Measurements from ENCODE around the gene ARHGAP19. TPM values are rescaled to one million over a fixed set of nuclear protein-coding genes. Genes with fewer than 3 reads are reported as not detected.

The ARHGAP19 gene
- total and polyA plus RNA-seq, 3 experiments from 2014 or later = 8.9 to 26.5 (median 23.3) TPM

DNA sequence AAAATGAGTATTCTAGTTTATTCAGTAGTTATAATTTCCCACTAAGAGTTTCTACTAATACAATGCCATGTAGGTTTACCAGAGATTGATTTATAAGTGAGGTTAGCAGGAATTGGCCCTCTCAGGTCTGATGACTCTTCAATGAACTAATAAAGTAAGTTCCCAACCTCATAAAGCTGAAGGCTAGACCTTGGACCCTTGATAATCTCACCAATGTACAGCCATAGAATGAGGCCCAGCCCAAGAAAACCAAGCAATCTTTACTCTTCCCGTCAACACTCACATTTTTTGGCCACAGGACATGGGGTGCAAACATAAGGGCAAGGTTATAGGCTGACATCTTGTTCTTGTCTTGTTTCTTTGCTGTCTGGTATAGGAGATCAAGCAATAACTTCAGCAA is 33.3 kb downstream of the ARHGAP19 start:
- H3K9me3 Mint-ChIP-seq = no peaks in the 10 kb centered on the region
- Histone ChIP-seq H3K9me3 (ENCODE audit: low read length) (no peaks in the 10 kb centered on the region), H3K27me3 (ENCODE audit: insufficient read depth, low read length, poor library complexity, severe bottlenecking) (no peaks in the 10 kb centered on the region), H3K4me3 (ENCODE audit: low read length) (no peak overlapping the region), H3K27ac (ENCODE audit: low read depth, low read length) (no peak overlapping the region), H3K36me3 (ENCODE audit: insufficient read depth, low read length) (no peaks in the 10 kb centered on the region), H3K4me1 (ENCODE audit: insufficient read depth, low read length) (no peaks in the 10 kb centered on the region)
- DNase-seq = no peak
- no peaks in the 10 kb centered on the region for H3K27me3 Mint-ChIP-seq
- ChIA-PET POLR2A (no interaction called here), CTCF (no interaction called here)
- peaks cover 7 to 66% (median 23%) of the 10 kb centered on the region in 3 donors for H3K36me3 Mint-ChIP-seq
- peaks cover 0 to 4% (median 0%) of the 10 kb centered on the region in 3 donors for H3K4me1 Mint-ChIP-seq
- H3K27ac Mint-ChIP-seq = peak overlapping the region in 1 of 8 donors; percentile 66
- no peak overlapping the region for H3K4me3 Mint-ChIP-seq

DNA sequence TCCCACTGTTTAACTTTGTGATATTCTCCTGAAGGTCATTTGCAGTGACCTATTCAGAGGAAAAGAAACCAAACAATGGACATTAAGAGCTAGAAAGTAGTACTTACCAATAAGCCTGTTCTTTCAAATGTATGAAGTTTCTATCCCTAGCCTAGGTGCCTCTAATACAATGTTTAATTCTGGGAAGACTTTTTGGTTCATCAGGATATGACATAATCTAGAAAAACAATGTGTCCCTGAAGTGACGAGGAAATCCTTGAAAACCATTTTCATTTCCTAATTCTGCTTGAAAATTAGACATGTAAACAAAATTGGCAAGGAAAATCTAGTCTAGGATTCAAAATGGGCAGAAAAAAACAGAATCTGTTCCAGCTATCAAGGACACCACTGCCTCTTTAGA is 36.1 kb downstream of the ARHGAP19 start:
- H3K9me3 Mint-ChIP-seq = no peaks in the 10 kb centered on the region
- peak overlapping the region in 1 of 8 donors; percentile 53 for H3K27ac Mint-ChIP-seq
- H3K36me3 Mint-ChIP-seq = peaks cover 19 to 65% (median 21%) of the 10 kb centered on the region in 3 donors
- Histone ChIP-seq H3K36me3 (ENCODE audit: insufficient read depth, low read length) (no peaks in the 10 kb centered on the region), H3K4me1 (ENCODE audit: insufficient read depth, low read length) (no peaks in the 10 kb centered on the region), H3K27me3 (ENCODE audit: insufficient read depth, low read length, poor library complexity, severe bottlenecking) (no peaks in the 10 kb centered on the region), H3K9me3 (ENCODE audit: low read length) (no peaks in the 10 kb centered on the region), H3K27ac (ENCODE audit: low read depth, low read length) (no peak overlapping the region), H3K4me3 (ENCODE audit: low read length) (no peak overlapping the region)
- DNase-seq = no peak
- H3K4me3 Mint-ChIP-seq = no peak overlapping the region
- H3K4me1 Mint-ChIP-seq = no peaks in the 10 kb centered on the region
- CTCF ChIA-PET = no interaction called here
- no peaks in the 10 kb centered on the region for H3K27me3 Mint-ChIP-seq
- POLR2A ChIA-PET = no interaction called here

DNA sequence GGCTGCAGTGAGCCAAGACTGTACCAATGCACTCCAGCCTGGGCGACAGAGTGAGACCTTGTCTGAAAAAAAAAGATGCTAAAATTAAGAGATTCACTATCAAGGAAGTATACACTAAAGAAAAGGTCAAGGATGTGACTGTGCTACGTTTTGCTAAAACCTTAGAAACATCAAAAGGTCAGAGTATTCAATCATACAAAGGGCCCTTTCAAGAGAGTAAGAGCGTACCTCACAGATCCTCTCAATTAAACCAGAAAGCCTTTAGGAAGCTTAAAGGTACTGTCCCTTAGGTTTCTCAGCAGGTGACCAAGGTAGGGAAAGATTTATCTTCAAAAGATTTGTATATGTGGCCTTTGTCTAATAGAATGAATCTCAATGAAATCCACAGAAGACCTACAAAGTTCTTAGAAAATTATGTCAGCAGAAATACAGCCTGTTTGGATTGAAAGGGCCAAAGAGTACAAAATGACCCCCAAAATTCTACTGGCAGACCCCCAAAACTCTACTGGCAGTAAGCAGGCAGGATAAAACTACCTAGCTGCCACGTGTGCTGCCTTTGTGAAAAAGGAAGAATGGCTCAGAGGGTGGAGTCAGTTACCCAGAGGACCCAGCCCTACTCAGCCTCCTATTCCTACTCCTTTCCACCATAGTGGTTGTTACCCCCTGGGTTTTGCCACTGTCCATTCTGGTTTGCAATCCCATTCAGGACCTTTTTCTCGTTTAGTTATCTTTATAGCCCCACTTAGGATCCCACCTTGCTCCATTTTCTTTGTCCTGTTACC is 36.7 kb downstream of the ARHGAP19 start:
- Histone ChIP-seq H3K9me3 (ENCODE audit: low read length) (no peaks in the 10 kb centered on the region), H3K27me3 (ENCODE audit: insufficient read depth, low read length, poor library complexity, severe bottlenecking) (no peaks in the 10 kb centered on the region), H3K27ac (ENCODE audit: low read depth, low read length) (no peak overlapping the region), H3K36me3 (ENCODE audit: insufficient read depth, low read length) (no peaks in the 10 kb centered on the region), H3K4me1 (ENCODE audit: insufficient read depth, low read length) (no peaks in the 10 kb centered on the region), H3K4me3 (ENCODE audit: low read length) (no peak overlapping the region)
- no peak for DNase-seq
- H3K4me1 Mint-ChIP-seq = no peaks in the 10 kb centered on the region
- H3K27ac Mint-ChIP-seq = peak overlapping the region in 2 of 8 donors; percentile 53 to 60
- no peak overlapping the region for H3K4me3 Mint-ChIP-seq
- peaks cover 19 to 61% (median 21%) of the 10 kb centered on the region in 3 donors for H3K36me3 Mint-ChIP-seq
- no peaks in the 10 kb centered on the region for H3K9me3 Mint-ChIP-seq
- ChIA-PET POLR2A (no interaction called here), CTCF (no interaction called here)
- no peaks in the 10 kb centered on the region for H3K27me3 Mint-ChIP-seq

DNA sequence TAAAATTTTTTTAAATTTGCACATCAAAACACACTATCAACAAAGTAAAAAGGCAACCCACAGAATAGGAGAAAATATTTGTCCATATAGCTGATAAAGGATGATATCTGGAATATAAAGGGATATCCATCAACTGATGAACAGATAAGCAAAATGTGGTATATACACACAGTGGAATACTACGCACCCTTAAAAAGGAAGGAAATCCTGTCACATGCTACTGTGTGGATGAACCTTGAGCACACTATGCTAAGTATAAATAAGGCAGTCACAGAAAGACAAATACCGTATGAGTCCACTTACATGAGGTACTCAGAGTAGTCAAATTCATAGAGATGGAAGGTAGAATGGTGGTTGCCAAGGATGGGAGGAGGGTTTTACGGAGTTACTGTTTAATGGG is 37.7 kb downstream of the ARHGAP19 start:
- Histone ChIP-seq H3K9me3 (ENCODE audit: low read length) (no peaks in the 10 kb centered on the region), H3K36me3 (ENCODE audit: insufficient read depth, low read length) (no peaks in the 10 kb centered on the region), H3K4me1 (ENCODE audit: insufficient read depth, low read length) (no peaks in the 10 kb centered on the region), H3K4me3 (ENCODE audit: low read length) (no peak overlapping the region), H3K27ac (ENCODE audit: low read depth, low read length) (no peak overlapping the region), H3K27me3 (ENCODE audit: insufficient read depth, low read length, poor library complexity, severe bottlenecking) (no peaks in the 10 kb centered on the region)
- DNase-seq = no peak
- Mint-ChIP-seq H3K27ac (no peak overlapping the region), H3K4me3 (no peak overlapping the region), H3K4me1 (no peaks in the 10 kb centered on the region), H3K9me3 (no peaks in the 10 kb centered on the region), H3K36me3 (peaks cover 19 to 64% (median 21%) of the 10 kb centered on the region in 3 donors), H3K27me3 (no peaks in the 10 kb centered on the region)
- ChIA-PET CTCF (no interaction called here), POLR2A (no interaction called here)

DNA sequence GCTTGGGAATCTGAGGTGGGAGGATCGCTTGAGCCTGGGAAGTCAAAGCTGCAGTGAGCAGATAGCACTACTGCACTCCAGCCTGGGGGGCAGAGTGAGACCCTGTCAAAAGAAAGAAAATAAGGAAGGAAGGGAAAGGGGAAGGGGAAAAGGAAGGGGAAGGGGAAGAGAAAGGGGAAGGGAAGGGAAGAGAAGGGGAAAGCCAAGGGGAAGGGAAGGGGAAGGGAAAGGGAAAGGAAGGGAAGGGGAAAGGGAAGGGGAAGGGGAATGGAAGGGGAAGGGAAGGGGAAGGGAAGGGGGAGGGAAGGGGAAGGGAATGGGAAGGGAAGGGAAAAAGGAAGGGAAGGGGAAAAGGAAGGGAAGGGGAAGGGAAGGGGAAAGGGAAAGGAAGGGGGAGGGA is 41.5 kb downstream of the ARHGAP19 start:
- ChIA-PET POLR2A (no interaction called here), CTCF (no interaction called here)
- no peaks in the 10 kb centered on the region for H3K9me3 ChIP-seq (ENCODE audit: low read length)
- H3K27me3 ChIP-seq (ENCODE audit: insufficient read depth, low read length, poor library complexity, severe bottlenecking) = no peaks in the 10 kb centered on the region
- H3K27ac Mint-ChIP-seq = no peak overlapping the region
- H3K4me3 ChIP-seq (ENCODE audit: low read length) = no peak overlapping the region
- peaks cover 21 to 58% (median 23%) of the 10 kb centered on the region in 3 donors for H3K36me3 Mint-ChIP-seq
- no peaks in the 10 kb centered on the region for H3K4me1 Mint-ChIP-seq
- H3K9me3 Mint-ChIP-seq = no peaks in the 10 kb centered on the region
- no peaks in the 10 kb centered on the region for H3K4me1 ChIP-seq (ENCODE audit: insufficient read depth, low read length)
- no peaks in the 10 kb centered on the region for H3K27me3 Mint-ChIP-seq
- no peaks in the 10 kb centered on the region for H3K36me3 ChIP-seq (ENCODE audit: insufficient read depth, low read length)
- DNase-seq = no peak
- H3K4me3 Mint-ChIP-seq = no peak overlapping the region
- no peak overlapping the region for H3K27ac ChIP-seq (ENCODE audit: low read depth, low read length)

DNA sequence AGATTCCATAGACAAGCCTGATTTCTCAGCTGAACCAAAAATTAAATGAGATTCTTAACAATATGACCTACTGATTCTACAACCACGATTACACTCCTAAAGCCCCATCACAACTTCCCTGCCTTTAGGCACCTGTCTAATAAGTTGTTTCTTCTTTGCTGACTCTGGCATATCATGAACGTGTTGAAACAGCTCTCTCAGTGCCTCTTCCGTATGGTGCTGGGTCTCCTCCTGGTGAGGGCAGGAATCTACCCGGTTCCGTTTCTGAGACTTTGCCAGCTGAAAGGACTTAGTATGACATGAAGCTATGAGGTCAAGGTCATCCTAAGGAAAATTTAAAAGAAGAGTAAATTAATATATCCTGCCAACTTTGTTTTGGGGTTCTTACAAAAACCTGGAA is 48.6 kb downstream of the ARHGAP19 start:
- H3K9me3 Mint-ChIP-seq = no peaks in the 10 kb centered on the region
- ChIA-PET CTCF (no interaction called here), POLR2A (no interaction called here)
- Histone ChIP-seq H3K27me3 (ENCODE audit: insufficient read depth, low read length, poor library complexity, severe bottlenecking) (no peaks in the 10 kb centered on the region), H3K4me1 (ENCODE audit: insufficient read depth, low read length) (no peaks in the 10 kb centered on the region), H3K4me3 (ENCODE audit: low read length) (no peak overlapping the region), H3K9me3 (ENCODE audit: low read length) (no peaks in the 10 kb centered on the region), H3K27ac (ENCODE audit: low read depth, low read length) (no peak overlapping the region), H3K36me3 (ENCODE audit: insufficient read depth, low read length) (peaks cover 3% of the 10 kb centered on the region)
- DNase-seq = no peak
- no peaks in the 10 kb centered on the region for H3K4me1 Mint-ChIP-seq
- H3K27me3 Mint-ChIP-seq = no peaks in the 10 kb centered on the region
- H3K4me3 Mint-ChIP-seq = no peak overlapping the region
- peak overlapping the region in 3 of 8 donors; percentile 29 to 48 (median 36) for H3K27ac Mint-ChIP-seq
- peaks cover 4 to 58% (median 25%) of the 10 kb centered on the region in 3 donors for H3K36me3 Mint-ChIP-seq

DNA sequence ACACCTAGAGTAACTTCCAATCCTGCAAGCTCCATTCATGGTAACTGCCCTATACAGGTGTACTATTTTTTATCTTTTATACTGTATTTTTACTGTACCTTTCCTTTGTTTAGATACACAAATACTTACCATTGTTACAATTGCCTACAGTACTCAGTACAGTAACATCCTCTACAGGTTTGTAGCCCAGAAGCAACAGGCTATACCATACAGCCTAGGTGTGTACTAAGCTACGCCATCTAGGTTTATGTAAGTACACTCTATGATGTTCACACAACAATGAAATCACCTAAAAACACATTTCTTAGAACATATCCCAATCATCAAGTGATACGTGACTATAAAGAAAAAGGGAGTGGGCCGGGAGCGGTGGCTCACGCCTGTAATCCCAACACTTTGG is 53.6 kb downstream of the ARHGAP19 start:
- Mint-ChIP-seq H3K4me1 (no peaks in the 10 kb centered on the region), H3K27ac (no peak overlapping the region), H3K9me3 (no peaks in the 10 kb centered on the region), H3K4me3 (no peak overlapping the region), H3K36me3 (peaks cover 3 to 51% (median 8%) of the 10 kb centered on the region in 3 donors), H3K27me3 (no peaks in the 10 kb centered on the region)
- ChIA-PET POLR2A (no interaction called here), CTCF (interaction anchor here (1.1 kb wide), 1 partner anchor 29 kb away, joined by 3 read pairs; no protein-coding TSS in a partner anchor)
- DNase-seq = no peak
- no peaks in the 10 kb centered on the region for H3K9me3 ChIP-seq (ENCODE audit: low read length)
- H3K36me3 ChIP-seq (ENCODE audit: insufficient read depth, low read length) = peaks cover 3% of the 10 kb centered on the region
- H3K4me1 ChIP-seq (ENCODE audit: insufficient read depth, low read length) = no peaks in the 10 kb centered on the region
- no peaks in the 10 kb centered on the region for H3K27me3 ChIP-seq (ENCODE audit: insufficient read depth, low read length, poor library complexity, severe bottlenecking)
- H3K27ac ChIP-seq (ENCODE audit: low read depth, low read length) = no peak overlapping the region
- no peak overlapping the region for H3K4me3 ChIP-seq (ENCODE audit: low read length)

DNA sequence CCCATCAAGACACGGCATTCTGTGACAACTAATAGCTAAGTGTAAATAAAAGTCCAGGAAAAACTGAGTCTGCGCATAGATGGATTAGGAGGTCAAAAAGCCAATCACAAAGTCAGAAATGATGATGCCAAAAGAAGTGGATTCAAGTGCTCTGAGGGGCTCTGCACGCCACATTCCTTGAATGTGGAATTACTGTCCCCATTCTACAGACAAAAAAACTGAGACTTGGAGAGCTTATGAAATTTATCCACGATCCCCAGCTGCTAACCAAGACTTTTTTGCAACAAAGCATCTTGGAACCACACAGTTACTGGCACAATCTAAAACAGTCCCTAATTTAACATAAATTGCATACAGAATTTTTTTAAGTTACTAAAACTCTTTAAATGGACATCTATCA is 57.1 kb downstream of the ARHGAP19 start:
- no peaks in the 10 kb centered on the region for H3K36me3 ChIP-seq (ENCODE audit: insufficient read depth, low read length)
- no peak overlapping the region for H3K4me3 Mint-ChIP-seq
- no peaks in the 10 kb centered on the region for H3K9me3 ChIP-seq (ENCODE audit: low read length)
- H3K27ac Mint-ChIP-seq = no peak overlapping the region
- ChIA-PET POLR2A (no interaction called here), CTCF (interaction anchor here (2.0 kb wide), 1 partner anchor 163 kb away, joined by 7 read pairs; no protein-coding TSS in a partner anchor)
- no peaks in the 10 kb centered on the region for H3K27me3 ChIP-seq (ENCODE audit: insufficient read depth, low read length, poor library complexity, severe bottlenecking)
- no peak overlapping the region for H3K4me3 ChIP-seq (ENCODE audit: low read length)
- H3K4me1 ChIP-seq (ENCODE audit: insufficient read depth, low read length) = no peaks in the 10 kb centered on the region
- no peaks in the 10 kb centered on the region for H3K4me1 Mint-ChIP-seq
- peaks cover 4 to 50% (median 4%) of the 10 kb centered on the region in 3 donors for H3K36me3 Mint-ChIP-seq
- no peaks in the 10 kb centered on the region for H3K27me3 Mint-ChIP-seq
- H3K27ac ChIP-seq (ENCODE audit: low read depth, low read length) = no peak overlapping the region
- no peaks in the 10 kb centered on the region for H3K9me3 Mint-ChIP-seq
- no peak for DNase-seq

All from CD8-positive, alpha-beta memory T cell (primary cell).